HCT116 (cell line): ENCODE measurements around the gene AMELX. TPM values are rescaled to one million over a fixed set of nuclear protein-coding genes. Genes with fewer than 3 reads are reported as not detected.

Experiments used
- ATAC-seq: fragments of 200-7000 bp; cut with Tn5 transposase; 2 replicates; pipeline ENCODE4 v1.9.1; 2020; ENCODE audit warnings: mild to moderate bottlenecking, moderate library complexity
- BruUV-seq: library from RNA; stranded (reverse); fragments of 400-500 nt; replicated peaks from 2 replicates; lab custom pipeline; 2021; lab: Mats Ljungman, UMichigan
- CTCF ChIA-PET: fragments of 300-600 bp; sonication (Branson Sonifier 250); formaldehyde crosslinking; loops from one replicate; lab custom pipeline; 2021; ENCODE audit warnings: antibody characterized with exemption; lab: Charles Lee
- POLR2A ChIA-PET: fragments of 300-600, 350-600 bp; sonication (Branson Sonifier 250); formaldehyde crosslinking; loops from one replicate; lab custom pipeline; 2021; ENCODE audit warnings: antibody characterized with exemption; lab: Charles Lee
- RAD21 ChIA-PET, 2 experiments: fragments of 300-600 bp; sonication (Branson Sonifier 250); formaldehyde crosslinking; loops; one replicate each; lab custom pipeline; 2023; ENCODE audit warnings: low total read pairs in 2 of 2; ENCODE audit not compliant: uncharacterized antibody in 2 of 2, unreplicated experiment in 2 of 2, low non-redundant PET in 1 of 2; lab: Charles Lee
- DNase-seq: peaks from one replicate; pipeline ENCODE4 v3.0.0-alpha.2; 2010; ENCODE audit warnings: low read depth, low spot score
- H2AFZ ChIP-seq: fragments of 200-600 bp; shearing (Covaris generic), sonication (generic); 2 replicates; pipeline ENCODE4 v1.6.1; 2017; ENCODE audit warnings: low read depth, mixed run types, mixed read lengths, antibody characterized with exemption, low read length; ENCODE audit not compliant: poor library complexity, severe bottlenecking
- H3K27ac ChIP-seq: 2 replicates; pipeline ENCODE4 v1.5.1; 2012; ENCODE audit warnings: low read depth, low read length
- H3K27me3 ChIP-seq: fragments of 200-600 bp; sonication (generic); 2 replicates; pipeline ENCODE4 v1.6.1; 2016; ENCODE audit warnings: mixed run types, low read length, mixed read lengths; ENCODE audit not compliant: insufficient read depth
- H3K36me3 ChIP-seq, 2 experiments: fragments of 200-500 bp in 1 of 2; fragments of 200-600 bp in 1 of 2; sonication (Bioruptor generic) in 1 of 2; sonication (generic) in 1 of 2; 2 replicates each; pipeline versions ENCODE4 v1.5.1 to v1.6.1; 2014 to 2016; ENCODE audit warnings: low read length in 2 of 2, inconsistent platforms in 1 of 2, mixed read lengths in 1 of 2, mixed run types in 1 of 2; ENCODE audit not compliant: insufficient read depth in 2 of 2, control insufficient read depth in 1 of 2
- H3K4me1 ChIP-seq, 2 experiments: fragments of 200-600 bp in 1 of 2; sonication (generic) in 1 of 2; 2 replicates each; pipeline versions ENCODE4 v1.5.1 to v1.6.1; 2012 to 2017; ENCODE audit warnings: low read length in 2 of 2, inconsistent platforms in 1 of 2, mild to moderate bottlenecking in 1 of 2, mixed read lengths in 1 of 2, mixed run types in 1 of 2, moderate library complexity in 1 of 2; ENCODE audit not compliant: insufficient read depth in 2 of 2, control insufficient read depth in 1 of 2
- H3K4me2 ChIP-seq: fragments of 200-600 bp; sonication (generic); 2 replicates; pipeline ENCODE4 v1.6.1; 2017; ENCODE audit warnings: mixed run types, low read length, mixed read lengths
- H3K4me3 ChIP-seq, 2 experiments: fragments of 200-600 bp in 1 of 2; sonication (generic) in 1 of 2; replicated peaks in 1 of 2; 2 replicates each; pipeline ENCODE4 v1.5.1; 2011 to 2016; ENCODE audit warnings: low read length in 2 of 2, control low read depth in 1 of 2, low read depth in 1 of 2, mild to moderate bottlenecking in 1 of 2, mixed read lengths in 1 of 2, mixed run types in 1 of 2
- H3K79me2 ChIP-seq: fragments of 200-600 bp; sonication (generic); 2 replicates; pipeline ENCODE4 v1.6.1; 2017; ENCODE audit warnings: mild to moderate bottlenecking, mixed run types, low read length, moderate library complexity, mixed read lengths; ENCODE audit not compliant: insufficient read depth
- H3K9ac ChIP-seq: fragments of 200-600 bp; sonication (generic); 2 replicates; pipeline ENCODE4 v1.6.1; 2016; ENCODE audit warnings: low read length, mixed read lengths
- H3K9me2 ChIP-seq: fragments of 200-600 bp; sonication (generic), shearing (Covaris generic); 2 replicates; pipeline ENCODE4 v1.6.1; 2017; ENCODE audit warnings: mixed run types, mild to moderate bottlenecking, moderate library complexity; ENCODE audit not compliant: insufficient read depth
- H3K9me3 ChIP-seq, 2 experiments: fragments of 200-500 bp in 1 of 2; fragments of 200-600 bp in 1 of 2; sonication (Bioruptor generic) in 1 of 2; sonication (generic) in 1 of 2; 2 replicates each; pipeline ENCODE4 v1.6.1; 2014 to 2017; ENCODE audit warnings: low read length in 2 of 2, mixed read lengths in 2 of 2, inconsistent platforms in 1 of 2, low read depth in 1 of 2, mild to moderate bottlenecking in 1 of 2, mixed run types in 1 of 2, moderate library complexity in 1 of 2; ENCODE audit not compliant: control insufficient read depth in 1 of 2, insufficient read depth in 1 of 2
- H4K20me1 ChIP-seq: fragments of 200-600 bp; sonication (generic), shearing (Covaris generic); 2 replicates; pipeline ENCODE4 v1.6.1; 2017; ENCODE audit warnings: mixed run types, mild to moderate bottlenecking, moderate library complexity; ENCODE audit not compliant: insufficient read depth
- ATF3 ChIP-seq: IDR thresholded peaks from 2 replicates; pipeline ENCODE4 v1.6.1; 2012
- CBX3 ChIP-seq: IDR thresholded peaks from 2 replicates; pipeline ENCODE4 v1.6.1; 2012; ENCODE audit warnings: low read depth
- CEBPB ChIP-seq: IDR thresholded peaks from 2 replicates; pipeline ENCODE4 v1.6.1; 2012; ENCODE audit warnings: low read depth
- CTCF ChIP-seq, 3 experiments: fragments of 200-600 bp in 1 of 3; sonication (generic) in 1 of 3; IDR thresholded peaks in 2 of 3; conservative IDR thresholded peaks in 1 of 3; 2 replicates each; pipeline ENCODE4 v1.5.1; 2012 to 2017; ENCODE audit warnings: low read depth in 2 of 3, low read length in 2 of 3, antibody characterized with exemption in 1 of 3, borderline replicate concordance in 1 of 3, control low read depth in 1 of 3, mild to moderate bottlenecking in 1 of 3, mixed read lengths in 1 of 3, mixed run types in 1 of 3, moderate library complexity in 1 of 3; ENCODE audit not compliant: insufficient read depth in 1 of 3
- EZH2phosphoT487 ChIP-seq: fragments of 200-600 bp; IDR thresholded peaks from 2 replicates; pipeline ENCODE4 v1.6.1; 2018; ENCODE audit warnings: antibody characterized with exemption, borderline replicate concordance
- JUND ChIP-seq: IDR thresholded peaks from 2 replicates; pipeline ENCODE4 v1.6.1; 2012
- POLR2A ChIP-seq: IDR thresholded peaks from 2 replicates; pipeline ENCODE4 v1.7.0; 2011; ENCODE audit warnings: borderline replicate concordance; ENCODE audit not compliant: insufficient read depth, insufficient read length; ENCODE audit errors: extremely low read depth
- POLR2AphosphoS5 ChIP-seq: IDR thresholded peaks from 2 replicates; pipeline ENCODE4 v1.6.1; 2011; ENCODE audit warnings: mild to moderate bottlenecking, low read depth, low read length, moderate library complexity
- REST ChIP-seq: IDR thresholded peaks from 2 replicates; pipeline ENCODE4 v1.6.1; 2012; ENCODE audit warnings: low read depth
- SIN3A ChIP-seq: IDR thresholded peaks from 2 replicates; pipeline ENCODE4 v1.6.1; 2012; ENCODE audit warnings: low read depth
- SP1 ChIP-seq: IDR thresholded peaks from 2 replicates; pipeline ENCODE4 v1.6.1; 2012; ENCODE audit warnings: low read depth
- ZBTB33 ChIP-seq: IDR thresholded peaks from 2 replicates; pipeline ENCODE4 v1.6.1; 2011; ENCODE audit warnings: mild to moderate bottlenecking, low read length, moderate library complexity; ENCODE audit not compliant: insufficient replicate concordance; ENCODE audit errors: extremely low read depth
- intact Hi-C: fragments of 100-400 bp; cut with micrococcal nuclease; formaldehyde crosslinking; loops from 2 replicates; pipeline ENCODE4 v1.10.0; 2022
- total RNA-seq: library from RNA; stranded (reverse); gene quantifications from one replicate; pipeline ENCODE4 v1.2.1, GENCODE V29; 2021; ENCODE audit not compliant: unreplicated experiment

Gene AMELX
- total RNA-seq, 1 experiment from 2014 or later, result not detected

- H3K27me3 ChIP-seq, result no peaks in the 10 kb centered on the region
- H3K9ac ChIP-seq, result no peak overlapping the region
- no peaks in the 10 kb centered on the region for H4K20me1 ChIP-seq
- H3K9me3 ChIP-seq, result no peaks in the 10 kb centered on the region
- H3K4me1 ChIP-seq, result no peaks in the 10 kb centered on the region
- H3K36me3 ChIP-seq, result no peaks in the 10 kb centered on the region
- POLR2A ChIA-PET, result no interaction called here
- no peak overlapping the region for H3K27ac ChIP-seq
- BruUV-seq, result no TSS peak
- CTCF ChIA-PET, result no interaction called here
- RAD21 ChIA-PET, result no interaction called here
- ATAC-seq (no peak), DNase-seq (no peak)
- no peaks in the 10 kb centered on the region for H3K79me2 ChIP-seq
- intact Hi-C loops, result no loop called here
- H3K4me3 ChIP-seq, result no peak overlapping the region
- H2AFZ ChIP-seq, result no peak overlapping the region
- H3K4me2 ChIP-seq, result no peak overlapping the region
- TF ChIP-seq SP1 (no peak), EZH2phosphoT487 (no peak), SIN3A (no peak), JUND (no peak), POLR2AphosphoS5 (no peak), CEBPB (no peak), CBX3 (no peak), CTCF (IDR thresholded peaks at IDR 0.05 in 2 of 3, conservative IDR thresholded peaks at IDR 0.05 in 1 of 3; ENCODE audit: borderline replicate concordance in 1 of 3, insufficient read depth in 1 of 3, low read depth in 2 of 3, low read length in 2 of 3) (no peak), ATF3 (no peak), ZBTB33 (no peak), REST (no peak), POLR2A (no peak)
- TF ChIP-seq, all 23 proteins: peak for 0
- H3K9me2 ChIP-seq, result no peaks in the 10 kb centered on the region
Observed at GRCh38 chrX:11290416-11291102, 2.7 kb upstream of the AMELX start.
